Measurements from ENCODE around the gene PCDHB9. TPM values are rescaled to one million over a fixed set of nuclear protein-coding genes. Genes with fewer than 3 reads are reported as not detected.
"Not testable (repeated sequence)": the region's sequence is repeated elsewhere in the genome, so short reads cannot be mapped to it uniquely, and the experiment has no call there.

Gene PCDHB9
- total and polyA plus RNA-seq, 4 experiments from 2014 or later = 0.44 to 0.62 (median 0.44) TPM; not detected in 1

DNA sequence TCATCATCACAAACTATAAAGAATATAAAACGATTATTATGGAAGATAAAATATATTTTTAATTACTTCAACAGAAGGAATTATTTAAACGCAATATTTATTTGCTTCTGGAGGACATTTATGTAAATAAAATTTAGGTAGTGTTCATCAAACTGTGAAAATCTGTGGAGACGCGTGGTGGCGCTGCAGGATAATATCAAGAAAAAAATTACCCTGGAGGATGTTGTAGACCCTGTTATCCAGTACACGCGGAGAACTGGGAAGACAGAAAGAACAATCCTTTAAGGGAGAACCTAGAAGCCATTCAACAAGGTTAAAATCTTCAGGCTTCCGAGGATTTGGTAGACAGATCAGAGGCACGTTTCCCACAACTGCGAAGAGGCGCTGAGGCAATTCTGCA is 21.5 kb downstream of the PCDHB9 start, which contains the start of gene PCDHB12:
Gene PCDHB12 (plus strand): TSS at position 242 of the 400 bp plus-strand sequence. CDS start 189 bp downstream, outside the sequence.
- H3K9me3 Mint-ChIP-seq = peaks cover 0 to 23% (median 16%) of the 10 kb centered on the region in 8 donors
- H3K27me3 Mint-ChIP-seq = peaks cover 31% of the 10 kb centered on the region in 2 donors
- Histone ChIP-seq H3K27ac (ENCODE audit: low read depth, low read length) (no peak within 1 kb of the TSS), H3K4me3 (ENCODE audit: low read length in 2 of 2) (no peak within 1 kb of the TSS), H3K36me3 (ENCODE audit: insufficient read depth, low read length) (no peaks in the 10 kb centered on the region), H3K4me1 (ENCODE audit: insufficient read depth, low read length) (no peaks in the 10 kb centered on the region), H3K9me3 (ENCODE audit: control insufficient read depth in 1 of 2, low read length in 2 of 2) (no peaks in the 10 kb centered on the region), H3K27me3 (ENCODE audit: insufficient read depth, low read length) (peaks cover 13% of the 10 kb centered on the region)
- H3K36me3 Mint-ChIP-seq = no peaks in the 10 kb centered on the region
- POLR2A ChIA-PET (ENCODE audit: partially characterized antibody) = no interaction called here
- H3K4me3 Mint-ChIP-seq = peak within 1 kb of the TSS in 2 of 8 donors; percentile 29 to 43
- H3K4me1 Mint-ChIP-seq = peaks cover 0 to under 1% (median under 1%) of the 10 kb centered on the region in 4 donors
- intact Hi-C loops (cut with micrococcal nuclease) = no loop called here
- no peak for DNase-seq
- H3K27ac Mint-ChIP-seq = peak within 1 kb of the TSS in 1 of 7 donors; percentile 73
- CTCF ChIA-PET (ENCODE audit: partially characterized antibody) = interaction anchor here (1.0 kb wide), 1 partner anchor 10 kb away, joined by 3 read pairs; no protein-coding TSS in a partner anchor

GRCh38 chr5:141210281-141210680 is 23.3 kb downstream of the PCDHB9 start:
- intact Hi-C loops (cut with micrococcal nuclease); H3K27ac Mint-ChIP-seq; H3K4me1 Mint-ChIP-seq; H3K27ac ChIP-seq (ENCODE audit: low read depth, low read length); POLR2A ChIA-PET (ENCODE audit: partially characterized antibody); H3K36me3 Mint-ChIP-seq; H3K4me1 ChIP-seq (ENCODE audit: insufficient read depth, low read length); H3K4me3 ChIP-seq (ENCODE audit: low read length in 2 of 2); H3K4me3 Mint-ChIP-seq; H3K9me3 ChIP-seq (ENCODE audit: control insufficient read depth in 1 of 2, low read length in 2 of 2); CTCF ChIA-PET (ENCODE audit: partially characterized antibody); DNase-seq; H3K36me3 ChIP-seq (ENCODE audit: insufficient read depth, low read length): not testable (repeated sequence)
- peaks cover 39 to 46% of the 10 kb centered on the region in 2 donors for H3K27me3 Mint-ChIP-seq
- peaks cover 0 to 33% (median 25%) of the 10 kb centered on the region in 8 donors for H3K9me3 Mint-ChIP-seq
- peaks cover 14% of the 10 kb centered on the region for H3K27me3 ChIP-seq (ENCODE audit: insufficient read depth, low read length)

DNA sequence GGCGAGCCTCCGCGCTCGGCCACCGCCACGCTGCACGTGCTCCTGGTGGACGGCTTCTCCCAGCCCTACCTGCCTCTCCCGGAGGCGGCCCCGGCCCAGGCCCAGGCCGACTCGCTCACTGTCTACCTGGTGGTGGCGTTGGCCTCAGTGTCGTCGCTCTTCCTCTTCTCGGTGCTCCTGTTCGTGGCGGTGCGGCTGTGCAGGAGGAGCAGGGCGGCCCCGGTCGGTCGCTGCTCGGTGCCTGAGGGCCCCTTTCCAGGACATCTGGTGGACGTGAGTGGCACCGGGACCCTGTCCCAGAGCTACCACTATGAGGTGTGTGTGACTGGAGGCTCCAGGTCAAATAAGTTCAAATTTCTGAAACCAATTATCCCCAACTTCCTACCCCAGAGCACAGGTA is 23.9 kb downstream of the PCDHB9 start:
- peaks cover 14% of the 10 kb centered on the region for H3K27me3 ChIP-seq (ENCODE audit: insufficient read depth, low read length)
- H3K4me1 Mint-ChIP-seq; H3K4me1 ChIP-seq (ENCODE audit: insufficient read depth, low read length); H3K9me3 ChIP-seq (ENCODE audit: control insufficient read depth in 1 of 2, low read length in 2 of 2); intact Hi-C loops (cut with micrococcal nuclease); DNase-seq; CTCF ChIA-PET (ENCODE audit: partially characterized antibody); H3K27ac ChIP-seq (ENCODE audit: low read depth, low read length); H3K4me3 ChIP-seq (ENCODE audit: low read length in 2 of 2); H3K27ac Mint-ChIP-seq; H3K36me3 Mint-ChIP-seq; POLR2A ChIA-PET (ENCODE audit: partially characterized antibody); H3K36me3 ChIP-seq (ENCODE audit: insufficient read depth, low read length); H3K4me3 Mint-ChIP-seq: not testable (repeated sequence)
- Mint-ChIP-seq H3K27me3 (peaks cover 37 to 47% of the 10 kb centered on the region in 2 donors), H3K9me3 (peaks cover 0 to 34% (median 26%) of the 10 kb centered on the region in 8 donors)

DNA sequence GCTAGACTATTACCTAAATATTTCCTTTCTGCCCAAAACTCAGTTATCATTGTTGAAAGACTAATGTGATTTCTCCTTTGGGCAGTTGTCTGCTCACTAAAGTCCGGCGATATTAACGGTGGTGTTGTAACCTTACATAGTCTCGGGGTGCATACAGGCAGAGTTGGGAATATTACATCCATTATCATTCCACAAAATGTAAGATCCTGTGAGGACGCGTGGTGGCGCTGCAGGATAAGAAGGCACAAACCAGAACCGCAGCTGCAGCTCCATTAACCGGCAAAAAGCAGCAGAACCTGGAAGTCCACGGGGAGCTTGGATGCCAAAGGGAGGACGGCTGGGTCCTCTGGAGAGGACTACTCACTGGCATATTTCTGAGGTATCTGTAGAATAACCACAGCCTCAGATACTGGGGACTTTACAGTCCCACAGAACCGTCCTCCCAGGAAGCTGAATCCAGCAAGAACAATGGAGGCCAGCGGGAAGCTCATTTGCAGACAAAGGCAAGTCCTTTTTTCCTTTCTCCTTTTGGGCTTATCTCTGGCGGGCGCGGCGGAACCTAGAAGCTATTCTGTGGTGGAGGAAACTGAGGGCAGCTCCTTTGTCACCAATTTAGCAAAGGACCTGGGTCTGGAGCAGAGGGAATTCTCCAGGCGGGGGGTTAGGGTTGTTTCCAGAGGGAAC is 26.8 kb downstream of the PCDHB9 start, which contains the start of gene PCDHB13:
Gene PCDHB13 (plus strand): TSS at position 264 of the 684 bp plus-strand sequence. CDS start 205 bp downstream, at position 469.
- H3K27ac Mint-ChIP-seq; H3K4me1 Mint-ChIP-seq; POLR2A ChIA-PET (ENCODE audit: partially characterized antibody); H3K4me3 ChIP-seq (ENCODE audit: low read length in 2 of 2); H3K4me1 ChIP-seq (ENCODE audit: insufficient read depth, low read length); H3K27ac ChIP-seq (ENCODE audit: low read depth, low read length); H3K36me3 Mint-ChIP-seq; H3K36me3 ChIP-seq (ENCODE audit: insufficient read depth, low read length); H3K9me3 ChIP-seq (ENCODE audit: control insufficient read depth in 1 of 2, low read length in 2 of 2); H3K27me3 ChIP-seq (ENCODE audit: insufficient read depth, low read length): not testable (repeated sequence)
- CTCF ChIA-PET (ENCODE audit: partially characterized antibody) = interaction anchor here (0.8 kb wide), 1 partner anchor 13 kb away, joined by 3 read pairs; no protein-coding TSS in a partner anchor
- Mint-ChIP-seq H3K4me3 (peak within 1 kb of the TSS in 5 of 8 donors; percentile 10 to 78 (median 63)), H3K27me3 (peaks cover 38 to 45% of the 10 kb centered on the region in 2 donors), H3K9me3 (peaks cover 0 to 56% (median 43%) of the 10 kb centered on the region in 8 donors)
- DNase-seq = peak in 3 of 5 donors; percentile 22 to 45 (median 22)
- intact Hi-C loops (cut with micrococcal nuclease) = loop anchor here (2.0 kb wide), 1 partner anchor 345 kb away; no protein-coding TSS in a partner anchor

- POLR2A ChIA-PET (ENCODE audit: partially characterized antibody) = not testable (repeated sequence)
Observed at GRCh38 chr5:141214583-141214982, 27.6 kb downstream of the PCDHB9 start.

GRCh38 chr5:141215504-141215903 is 28.5 kb downstream of the PCDHB9 start:
- Mint-ChIP-seq H3K9me3 (peaks cover 3 to 62% (median 42%) of the 10 kb centered on the region in 8 donors), H3K27me3 (peaks cover 38 to 40% of the 10 kb centered on the region in 2 donors)
- DNase-seq; H3K27ac ChIP-seq (ENCODE audit: low read depth, low read length); H3K4me1 Mint-ChIP-seq; H3K4me3 Mint-ChIP-seq; H3K9me3 ChIP-seq (ENCODE audit: control insufficient read depth in 1 of 2, low read length in 2 of 2); CTCF ChIA-PET (ENCODE audit: partially characterized antibody); H3K36me3 Mint-ChIP-seq; POLR2A ChIA-PET (ENCODE audit: partially characterized antibody); H3K27me3 ChIP-seq (ENCODE audit: insufficient read depth, low read length); H3K27ac Mint-ChIP-seq; H3K36me3 ChIP-seq (ENCODE audit: insufficient read depth, low read length); H3K4me1 ChIP-seq (ENCODE audit: insufficient read depth, low read length); H3K4me3 ChIP-seq (ENCODE audit: low read length in 2 of 2): not testable (repeated sequence)
- intact Hi-C loops (cut with micrococcal nuclease) = loop anchor here (2.0 kb wide), 1 partner anchor 343 kb away; no protein-coding TSS in a partner anchor

More at GRCh38 chr5:141214583-141214982, 27.6 kb downstream of the PCDHB9 start:
- DNase-seq; H3K9me3 ChIP-seq (ENCODE audit: control insufficient read depth in 1 of 2, low read length in 2 of 2); H3K4me3 ChIP-seq (ENCODE audit: low read length in 2 of 2); H3K4me1 ChIP-seq (ENCODE audit: insufficient read depth, low read length); H3K27ac ChIP-seq (ENCODE audit: low read depth, low read length); H3K4me1 Mint-ChIP-seq; H3K27me3 ChIP-seq (ENCODE audit: insufficient read depth, low read length); H3K36me3 ChIP-seq (ENCODE audit: insufficient read depth, low read length); H3K36me3 Mint-ChIP-seq; H3K27ac Mint-ChIP-seq: not testable (repeated sequence)
- Mint-ChIP-seq H3K9me3 (peaks cover under 1 to 57% (median 44%) of the 10 kb centered on the region in 8 donors), H3K4me3 (peak overlapping the region in 1 of 8 donors; percentile 55), H3K27me3 (peaks cover 37 to 39% of the 10 kb centered on the region in 2 donors)
- intact Hi-C loops (cut with micrococcal nuclease) = loop anchor here (2.0 kb wide), 1 partner anchor 344 kb away; no protein-coding TSS in a partner anchor
- CTCF ChIA-PET (ENCODE audit: partially characterized antibody) = interaction anchor here (0.8 kb wide), 1 partner anchor 12 kb away, joined by 3 read pairs; no protein-coding TSS in a partner anchor

- intact Hi-C loops (cut with micrococcal nuclease) = not testable (repeated sequence)
Observed at GRCh38 chr5:141216035-141216434, 29.1 kb downstream of the PCDHB9 start.

More at GRCh38 chr5:141216035-141216434, 29.1 kb downstream of the PCDHB9 start:
- DNase-seq; CTCF ChIA-PET (ENCODE audit: partially characterized antibody); H3K27ac Mint-ChIP-seq; H3K27me3 ChIP-seq (ENCODE audit: insufficient read depth, low read length); POLR2A ChIA-PET (ENCODE audit: partially characterized antibody); H3K27ac ChIP-seq (ENCODE audit: low read depth, low read length); H3K4me3 Mint-ChIP-seq; H3K36me3 ChIP-seq (ENCODE audit: insufficient read depth, low read length); H3K4me1 Mint-ChIP-seq; H3K4me1 ChIP-seq (ENCODE audit: insufficient read depth, low read length); H3K4me3 ChIP-seq (ENCODE audit: low read length in 2 of 2); H3K9me3 ChIP-seq (ENCODE audit: control insufficient read depth in 1 of 2, low read length in 2 of 2); H3K36me3 Mint-ChIP-seq: not testable (repeated sequence)
- Mint-ChIP-seq H3K27me3 (peaks cover 38 to 41% of the 10 kb centered on the region in 2 donors), H3K9me3 (peaks cover 3 to 63% (median 42%) of the 10 kb centered on the region in 8 donors)
